HT-29 (cell line): ENCODE data around the gene ESR2. TPM values are rescaled to one million over a fixed set of nuclear protein-coding genes. Genes with fewer than 3 reads are reported as not detected.
"Not testable (repeated sequence)": the region's sequence is repeated elsewhere in the genome, so short reads cannot be mapped to it uniquely, and the experiment has no call there.

Experiments used
- DNase-seq: peaks from one replicate; pipeline ENCODE4 v3.0.0-alpha.2; 2015; ENCODE audit warnings: low spot score
- total RNA-seq: library from RNA; depleted of rRNA; stranded (reverse); fragments of >200 nt; shearing (Covaris generic); gene quantifications from 2 replicates; pipeline ENCODE4 v1.2.3, GENCODE V29; 2014; rRNA removed

ESR2 gene
- 0.03 TPM in 1 of 2 replicates, not detected in the other for total RNA-seq

DNA sequence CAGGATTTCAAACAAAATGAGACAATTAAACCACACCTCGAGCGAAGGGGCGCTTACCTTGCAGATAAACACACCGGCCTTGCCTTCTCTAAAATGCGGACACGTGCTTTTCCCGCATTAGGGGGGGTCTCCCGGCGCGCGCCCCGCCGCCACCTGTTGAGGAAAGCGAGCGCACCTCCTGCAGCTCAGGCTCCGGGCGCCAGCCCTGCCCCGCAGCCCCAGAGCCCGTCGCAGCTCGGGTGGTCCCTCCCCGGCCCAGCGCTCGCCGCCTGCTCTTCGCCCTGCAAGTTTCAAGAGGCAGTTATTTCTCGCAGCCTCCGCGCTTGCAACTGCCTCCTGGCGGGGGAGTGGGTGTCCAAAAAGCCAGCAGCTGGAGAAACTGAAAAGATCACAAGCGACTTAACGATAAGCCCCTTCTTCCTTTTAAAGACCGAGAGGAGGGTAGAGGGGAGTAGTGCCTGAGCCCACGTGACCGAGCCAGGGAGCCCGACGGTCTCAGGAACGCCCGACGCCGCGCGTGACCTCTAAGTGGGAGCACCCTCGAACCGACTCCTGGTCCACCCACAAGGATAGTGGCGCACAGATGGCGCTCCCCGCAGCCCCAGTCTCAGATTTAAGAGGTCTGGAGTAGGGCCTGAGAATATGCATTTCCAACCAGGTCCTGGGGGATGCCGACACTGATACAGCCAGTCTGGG is at the start of gene ESR2:
ESR2 (minus strand) TSS at position 396 of the 696 bp plus-strand sequence. CDS start 11,386 bp downstream, outside the sequence.
- DNase-seq: no peak

DNA sequence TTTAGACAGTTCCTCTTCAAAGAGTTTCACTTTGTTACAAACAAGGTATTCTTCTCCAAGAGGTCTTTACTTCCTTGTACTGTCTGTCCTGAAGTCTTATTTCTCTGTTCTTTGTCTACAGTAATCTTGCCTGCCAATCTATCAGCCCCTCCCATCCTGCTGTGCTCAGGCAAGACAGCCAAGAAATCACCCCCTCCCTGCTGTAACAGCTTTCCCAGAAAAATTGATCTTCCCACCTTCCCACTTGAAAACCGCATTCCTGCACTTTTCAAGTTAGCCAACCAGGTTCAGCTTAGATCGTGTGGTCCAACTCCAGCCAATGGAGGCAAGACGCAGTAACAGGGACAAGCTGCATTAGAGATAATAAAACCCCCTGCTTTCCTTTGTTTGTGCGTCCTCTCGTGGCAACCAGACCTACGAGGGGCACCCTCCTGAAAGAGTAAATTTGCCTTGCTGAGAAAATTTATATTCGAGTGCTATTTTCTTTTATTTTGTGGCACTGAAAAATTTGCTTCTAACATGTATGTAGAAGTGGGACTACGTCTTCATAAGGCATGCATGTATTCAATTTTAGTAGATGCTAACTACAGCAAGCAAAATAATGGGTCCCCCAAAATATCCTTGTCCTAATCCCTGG is 46.5 kb upstream of the ESR2 start:
- DNase-seq: no peak

DNA sequence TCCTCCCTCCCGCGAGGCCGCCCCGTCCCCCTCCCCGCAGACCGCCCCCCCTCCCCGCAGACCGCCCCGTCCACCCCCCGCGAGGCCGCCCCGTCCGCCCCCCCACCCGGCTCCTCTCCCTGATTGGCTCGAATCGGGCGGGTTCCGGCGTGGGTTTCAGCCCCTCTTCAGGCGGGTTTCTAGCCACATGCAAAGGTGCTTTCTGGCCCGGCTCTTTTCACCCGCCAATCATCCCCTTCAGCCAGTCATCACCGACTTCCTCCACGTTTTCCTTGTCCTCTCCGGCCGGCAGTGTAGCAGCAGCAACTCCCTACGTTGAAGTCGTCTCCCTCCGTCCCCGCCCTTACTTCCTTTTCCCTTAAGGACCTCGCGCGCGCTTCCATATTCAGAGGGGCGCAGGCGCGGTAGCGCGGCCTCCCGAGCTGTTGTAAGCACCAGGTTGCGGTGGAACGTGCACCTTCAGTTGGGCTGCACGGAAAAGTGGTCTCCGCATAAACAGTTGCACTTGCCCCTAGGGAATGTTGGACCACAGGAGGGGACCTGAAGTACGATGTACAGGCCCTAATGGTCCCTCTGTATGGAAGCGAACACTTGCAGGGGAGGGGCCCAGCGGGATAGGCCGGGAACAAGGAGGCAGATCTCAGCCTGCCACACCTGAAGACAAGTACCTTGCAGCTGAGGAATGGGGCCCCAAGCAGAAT is 44.6 kb upstream of the ESR2 start:
- DNase-seq: peak; percentile 86

DNA sequence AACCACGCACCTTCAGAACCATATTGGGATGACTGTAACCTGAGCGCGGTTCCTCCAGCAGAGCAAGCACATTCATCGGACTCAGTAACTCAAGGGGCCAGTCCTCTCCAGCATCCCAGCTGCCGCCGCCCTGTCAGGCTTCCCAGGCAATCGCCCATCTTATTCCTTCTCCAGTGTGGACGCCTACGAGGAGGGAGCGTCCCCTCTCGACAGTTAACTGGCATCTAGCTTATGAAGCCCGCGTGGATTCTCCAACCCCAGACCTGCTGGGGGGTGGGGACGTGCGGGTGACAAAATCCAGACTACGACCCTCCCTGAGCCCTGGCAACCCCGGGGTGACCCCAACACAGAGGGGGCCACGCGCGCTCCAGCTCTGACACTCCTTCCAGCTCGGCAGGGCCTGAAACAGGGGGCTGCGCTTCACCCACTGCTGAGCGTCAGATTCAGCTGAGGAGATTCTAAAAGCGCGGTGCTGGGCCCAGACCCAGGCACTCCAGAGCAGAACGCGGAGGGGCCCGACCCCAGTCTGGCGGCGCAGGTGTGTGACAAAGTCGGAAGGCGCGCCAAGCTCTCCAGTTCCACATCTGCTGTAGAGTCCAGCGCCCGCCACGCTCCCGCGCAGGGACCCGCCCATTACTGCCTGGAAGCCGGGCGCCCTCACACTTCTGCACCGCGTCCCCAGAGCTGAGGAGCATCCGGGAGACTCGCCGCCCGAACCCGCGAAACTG is 43.9 kb upstream of the ESR2 start:
- peak; percentile 62 for DNase-seq

DNA sequence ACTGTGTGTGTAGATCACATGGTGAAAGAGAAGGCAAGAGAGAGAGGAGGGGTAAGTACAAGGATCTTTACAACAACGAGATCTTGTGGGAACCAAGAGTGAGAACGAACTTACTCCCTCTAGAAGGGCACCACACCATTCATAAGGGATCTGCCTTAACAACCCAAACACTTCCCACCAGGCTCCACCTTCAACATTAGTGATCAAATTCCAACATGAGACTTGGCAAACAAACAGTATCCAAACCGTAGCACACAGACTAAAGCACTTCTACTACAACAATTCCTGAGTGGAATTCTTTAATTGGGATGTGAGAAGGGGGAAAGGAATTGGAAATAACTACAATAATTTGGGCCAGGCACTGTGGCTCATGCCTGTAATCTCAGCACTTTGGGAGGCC is 35.0 kb upstream of the ESR2 start:
- no peak for DNase-seq

DNA sequence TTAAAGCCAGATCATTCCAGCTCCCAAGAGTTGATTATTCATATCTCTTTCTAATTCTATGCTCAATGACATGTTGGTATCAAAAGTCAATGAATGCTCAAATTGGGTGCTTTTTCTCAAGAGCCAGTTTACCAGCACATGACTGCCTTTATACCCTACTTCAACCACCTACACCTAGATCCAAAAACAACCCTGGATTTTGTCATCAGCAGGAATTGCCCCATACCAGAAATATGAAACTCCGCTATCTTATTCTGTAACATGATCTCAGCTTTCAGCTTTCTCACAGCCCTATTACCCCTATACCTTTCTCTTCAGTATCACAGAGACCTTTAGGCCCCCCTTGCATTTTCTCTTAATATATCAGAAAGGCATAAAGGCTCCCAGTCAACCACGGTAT is 32.3 kb upstream of the ESR2 start:
- DNase-seq: no peak

DNA sequence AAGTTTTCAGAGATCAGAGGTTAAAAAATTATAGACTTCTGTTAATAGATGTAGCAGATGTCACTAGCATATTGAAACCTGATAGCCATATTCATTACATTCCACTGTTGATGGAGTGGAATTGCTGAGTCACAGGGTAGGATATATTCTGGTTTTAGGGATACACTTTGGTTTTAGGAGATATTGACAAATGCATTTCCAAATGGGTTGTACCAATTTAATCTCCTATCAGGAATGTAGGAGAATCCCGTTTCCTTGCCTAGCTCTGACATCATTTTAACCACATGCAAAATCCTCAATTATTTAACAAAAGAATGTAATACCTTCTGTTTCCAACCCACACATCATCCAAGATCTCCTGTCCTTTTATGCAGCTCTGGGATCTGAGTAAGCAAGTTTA is 30.7 kb upstream of the ESR2 start:
- no peak for DNase-seq

DNA sequence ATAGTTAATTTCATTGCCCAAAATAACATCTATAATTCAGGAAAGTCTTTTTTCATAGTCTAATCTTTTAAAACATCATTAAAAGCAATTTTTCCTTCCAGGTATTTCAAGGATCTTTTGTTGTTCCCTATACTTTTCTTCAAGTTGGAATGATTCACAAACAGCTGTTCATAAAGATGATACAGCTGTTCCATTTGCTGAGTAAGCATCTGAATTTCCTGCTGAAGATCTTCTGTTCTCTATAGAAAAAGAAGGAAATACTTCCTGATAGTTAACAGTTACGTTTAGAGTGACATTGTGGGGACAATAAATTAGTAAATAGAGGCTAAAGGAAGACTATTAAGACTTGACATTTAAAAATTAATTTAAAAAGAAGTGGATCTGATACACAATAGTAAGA is 30.3 kb upstream of the ESR2 start:
- DNase-seq: no peak

DNA sequence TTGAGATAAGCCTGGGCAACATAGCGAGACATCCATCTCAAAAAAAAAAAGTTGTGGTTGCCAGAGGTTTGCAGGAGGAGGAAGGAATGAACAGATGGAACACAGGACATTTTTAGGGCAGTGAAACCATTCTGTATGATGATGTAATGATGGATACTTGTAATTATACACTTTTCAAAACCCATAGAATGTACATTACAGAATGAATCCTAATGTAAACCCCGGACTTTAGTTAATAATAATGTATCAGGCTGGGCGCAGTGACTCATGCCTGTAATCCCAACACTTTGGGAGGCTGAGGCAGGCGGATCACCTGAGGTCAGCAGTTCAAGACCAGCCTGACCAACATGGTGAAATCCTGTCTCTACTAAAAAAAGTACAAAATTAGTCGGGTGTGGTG is 26.2 kb upstream of the ESR2 start:
- not testable (repeated sequence) for DNase-seq

DNA sequence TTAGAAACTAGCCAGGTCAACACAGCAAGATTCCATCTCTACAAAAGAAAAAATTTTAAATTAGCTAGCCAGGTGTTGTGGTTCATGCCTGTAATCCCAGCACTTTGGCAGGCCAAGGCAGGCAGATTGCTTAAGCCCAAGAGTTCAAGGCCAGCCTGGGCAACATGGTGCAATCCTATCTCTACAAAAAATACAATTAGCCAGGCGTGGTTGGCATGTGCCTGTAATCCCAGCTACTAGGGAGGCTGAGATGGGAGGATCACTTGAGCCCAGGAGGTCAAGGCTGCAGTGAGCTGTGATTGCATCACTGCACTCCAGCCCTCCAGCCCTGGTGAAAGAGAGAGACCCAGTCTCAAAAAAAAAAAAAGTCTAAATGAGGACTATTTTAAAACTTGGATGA is 24.5 kb upstream of the ESR2 start:
- DNase-seq: not testable (repeated sequence)

DNA sequence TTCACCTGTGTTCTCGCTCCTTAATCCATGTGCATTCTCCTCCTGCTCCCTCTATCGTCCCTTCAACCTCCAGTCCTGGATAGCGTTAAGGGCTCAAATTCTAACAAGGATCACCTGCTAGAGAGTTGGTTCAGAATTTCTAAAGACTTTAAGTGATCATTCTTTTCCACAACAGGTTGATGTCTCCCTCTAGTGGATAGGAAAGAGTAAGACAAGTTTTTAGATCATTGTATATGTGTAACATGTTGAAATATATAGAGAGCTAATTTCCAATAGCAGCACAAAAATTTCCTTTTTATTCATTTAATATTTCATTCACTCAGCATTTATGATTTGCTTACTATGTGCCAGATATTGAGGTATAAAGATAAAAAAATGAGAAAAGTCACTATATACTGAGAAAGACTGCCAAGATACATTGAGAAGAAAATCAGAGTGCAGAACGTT is 9.3 kb upstream of the ESR2 start:
- peak; percentile 77 for DNase-seq

DNA sequence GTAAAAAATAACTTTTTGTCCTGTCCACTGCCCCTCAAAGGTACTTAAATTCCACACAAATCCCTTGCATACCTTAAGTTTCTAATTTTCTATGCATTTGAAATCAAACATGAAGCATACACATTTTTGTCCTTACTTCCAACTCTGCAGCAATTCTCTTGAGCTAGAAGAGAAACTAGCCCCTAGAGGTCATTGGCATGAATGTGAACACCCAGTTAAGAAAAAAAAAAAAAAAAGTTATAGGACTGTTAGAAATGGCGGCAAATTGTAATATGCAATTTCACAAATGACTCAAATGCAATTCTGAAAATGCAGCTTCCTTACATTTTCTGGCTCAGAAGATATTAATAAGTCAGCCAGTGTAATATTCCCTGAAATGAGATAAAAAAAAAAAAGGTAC is 4.6 kb upstream of the ESR2 start:
- no peak for DNase-seq

DNA sequence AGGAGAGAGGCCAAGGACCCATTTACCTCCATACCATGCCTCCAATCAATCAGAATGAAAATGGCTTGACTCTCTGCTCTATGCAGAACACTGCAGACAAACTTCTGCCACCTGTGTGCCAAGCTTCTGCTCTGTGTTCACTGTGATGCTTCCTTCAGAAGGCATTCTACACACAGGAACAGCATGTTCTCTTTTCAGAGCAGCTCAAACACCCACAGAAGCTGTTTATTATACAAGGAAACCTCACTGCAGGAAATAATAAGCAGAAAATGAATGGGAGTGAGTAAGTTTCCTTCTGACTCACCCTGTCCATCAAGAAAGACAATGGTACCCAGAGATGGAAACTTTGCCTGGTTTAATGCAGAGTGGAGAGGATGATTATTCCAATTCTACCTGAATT is 2.4 kb upstream of the ESR2 start:
- DNase-seq: no peak

DNA sequence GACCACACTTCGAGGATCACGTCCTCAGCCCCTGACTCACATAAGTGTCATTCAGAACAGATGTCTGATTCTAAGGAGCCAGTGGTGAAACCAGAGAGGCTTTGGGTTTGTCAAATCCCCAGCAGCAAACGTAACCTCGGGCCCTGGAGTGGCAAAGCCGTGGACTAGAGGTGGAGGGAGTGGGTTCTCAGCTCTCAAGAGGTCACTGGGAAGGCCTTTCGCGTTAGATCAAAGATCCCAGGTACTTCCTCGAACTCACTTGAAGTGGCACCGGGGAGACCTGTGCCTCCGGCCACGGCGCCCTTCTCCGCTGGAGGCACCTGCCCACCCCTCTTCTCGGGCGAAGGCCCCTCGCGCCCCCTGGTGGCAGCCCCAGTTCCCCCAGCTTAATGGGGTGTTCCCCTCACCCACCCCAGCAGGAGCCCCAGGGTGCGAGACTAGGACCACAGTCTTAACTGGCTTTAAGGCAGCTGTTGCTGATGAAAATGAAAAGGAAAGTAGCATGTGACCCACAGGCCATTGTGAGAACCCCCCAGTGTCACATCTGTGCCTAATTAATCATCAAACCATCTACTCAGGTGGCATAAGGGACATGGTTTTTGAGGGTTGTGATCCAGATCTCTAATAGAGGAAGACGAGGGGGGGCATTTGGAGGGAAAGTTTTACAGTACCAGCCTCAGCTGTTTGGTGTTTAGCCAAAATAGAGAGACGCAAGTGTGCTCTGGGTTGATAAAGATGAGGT is 672 bp upstream of the ESR2 start:
- peak; percentile 63 for DNase-seq

DNA sequence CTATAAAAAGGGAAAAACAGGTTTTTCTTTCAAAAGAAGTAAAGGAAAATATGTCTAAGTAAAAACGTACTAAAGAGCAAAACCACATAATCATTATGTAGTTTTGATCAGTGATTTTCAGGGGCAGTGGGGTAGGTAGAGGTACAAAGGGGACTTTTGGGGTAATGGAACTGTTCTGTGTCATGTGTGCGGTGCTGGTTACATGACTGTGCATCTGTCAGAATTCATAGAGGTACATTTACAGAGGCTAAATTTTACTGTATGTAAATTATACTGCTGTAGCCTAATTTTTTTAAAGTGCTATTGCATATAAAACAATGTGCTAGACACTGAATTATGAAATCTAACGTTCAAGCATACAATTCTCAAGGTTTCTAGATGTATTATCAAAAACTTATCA is 2.0 kb downstream of the ESR2 start:
- no peak for DNase-seq

DNA sequence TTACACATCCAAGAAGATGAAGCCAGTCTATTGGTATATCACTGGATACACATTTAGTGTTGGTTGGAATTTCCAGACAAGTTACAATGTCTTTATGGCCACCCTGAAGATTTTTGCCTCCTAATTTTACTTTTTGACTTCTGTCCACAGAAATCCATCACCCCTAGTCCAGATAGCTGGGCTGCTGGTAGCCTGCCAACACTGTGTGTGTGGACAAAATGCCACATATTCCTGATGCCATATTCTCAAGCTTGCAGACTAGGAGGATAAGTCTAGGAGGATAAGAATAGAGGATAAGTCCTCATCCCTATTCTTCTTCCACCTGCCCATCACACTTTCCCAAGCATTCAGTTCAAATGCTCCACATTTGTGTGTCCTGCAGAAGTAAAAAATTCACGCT is 4.6 kb downstream of the ESR2 start:
- DNase-seq: no peak

DNA sequence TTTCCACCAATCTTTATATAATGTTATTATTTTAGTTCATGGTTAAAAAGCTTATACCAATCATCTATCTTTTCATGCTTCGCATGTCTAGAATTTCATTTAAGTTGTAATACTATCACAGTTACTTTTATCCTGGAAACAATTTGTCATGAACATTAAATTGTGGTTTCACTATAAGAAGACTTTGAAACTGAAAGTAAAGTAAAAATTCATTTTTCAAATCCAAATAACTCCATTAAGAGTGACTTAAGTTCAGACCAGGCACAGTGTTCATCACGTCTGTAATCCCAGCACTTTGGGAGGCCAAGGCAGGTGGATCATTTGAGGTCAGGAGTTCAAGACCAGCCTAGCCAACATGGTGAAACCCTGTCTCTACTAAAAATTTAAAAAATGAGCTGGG is 12.4 kb downstream of the ESR2 start:
- DNase-seq: no peak

DNA sequence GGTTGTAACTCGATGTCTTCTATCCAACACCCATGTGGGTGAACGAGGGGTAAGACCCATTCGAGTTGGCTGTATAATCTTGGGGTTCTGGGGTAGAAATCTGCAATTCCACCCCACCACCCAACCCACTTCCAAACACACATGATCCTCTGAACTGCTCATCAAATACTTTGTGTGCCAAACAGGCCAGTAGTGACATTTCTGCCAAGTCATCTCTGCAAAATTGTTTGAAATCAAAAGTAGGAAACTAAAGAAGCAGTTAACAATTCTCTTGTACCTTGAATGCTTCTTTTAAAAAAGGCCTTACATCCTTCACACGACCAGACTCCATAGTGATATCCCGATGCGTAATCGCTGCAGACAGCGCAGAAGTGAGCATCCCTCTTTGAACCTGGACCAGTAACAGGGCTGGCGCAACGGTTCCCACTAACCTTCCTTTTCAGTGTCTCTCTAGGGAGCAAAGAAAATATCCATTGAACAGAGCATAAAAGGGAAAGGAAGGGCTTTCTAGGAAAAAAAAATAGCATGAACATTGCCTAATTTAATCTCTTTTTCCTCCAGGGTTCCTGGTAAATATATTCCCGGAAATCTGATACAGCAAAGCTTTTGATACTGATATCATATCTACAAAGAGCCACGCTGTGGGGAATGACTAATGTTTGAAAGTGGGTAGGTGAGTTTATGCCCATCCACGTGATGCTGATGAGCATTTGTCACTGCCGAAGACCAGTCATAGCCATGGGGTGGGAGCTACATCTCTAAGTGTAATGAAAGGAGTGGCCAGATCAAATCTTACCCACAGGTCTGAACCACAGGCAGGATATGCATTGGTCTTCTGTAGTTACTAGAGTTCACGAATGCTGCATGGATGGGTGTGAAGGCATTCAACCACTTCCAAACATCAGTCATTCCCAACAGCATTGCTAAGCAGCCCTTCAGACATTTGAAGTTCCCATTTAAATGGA is 14.2 kb downstream of the ESR2 start:
- DNase-seq: no peak

DNA sequence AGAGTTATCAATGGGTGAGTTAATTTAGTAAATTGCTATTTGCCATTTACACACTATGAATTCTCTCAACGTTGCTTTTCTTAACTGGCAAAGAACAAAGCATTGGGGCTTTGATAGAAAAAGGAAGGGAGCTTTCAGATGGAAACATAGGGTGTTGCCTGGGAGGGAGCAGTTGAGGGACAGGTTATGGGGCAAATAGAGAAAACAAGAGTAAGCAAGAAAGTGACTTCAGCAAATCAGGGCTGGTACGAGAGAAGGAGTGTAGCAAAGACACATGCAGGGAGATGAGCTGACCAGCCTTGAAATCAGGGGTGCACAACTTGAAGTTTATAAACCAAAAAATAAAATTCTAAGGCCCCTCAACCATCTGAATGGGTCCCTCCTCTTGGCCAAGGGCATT is 15.7 kb downstream of the ESR2 start:
- DNase-seq: no peak

DNA sequence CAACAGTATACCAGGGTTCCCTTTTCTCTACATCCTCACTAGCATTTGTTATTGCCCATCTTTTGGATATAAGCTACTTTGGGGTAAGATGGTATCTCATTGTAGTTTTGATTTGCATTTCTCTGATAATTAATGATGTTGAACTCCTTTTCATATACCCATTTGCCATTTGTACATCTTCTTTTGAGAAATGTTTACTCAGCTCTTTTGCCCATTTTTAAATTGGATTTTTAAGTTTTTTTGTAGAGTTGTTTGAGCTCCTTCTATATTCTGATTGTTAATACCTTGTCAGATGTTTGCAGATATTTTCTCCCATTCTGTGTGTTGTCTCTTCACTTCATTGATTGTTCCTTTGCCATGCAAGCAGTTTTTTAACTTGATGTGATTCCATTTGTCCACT is 22.2 kb downstream of the ESR2 start:
- DNase-seq: no peak
